HCT116 (cell line): Measurements from ENCODE around the gene SORCS2. TPM values are rescaled to one million over a fixed set of nuclear protein-coding genes. Genes with fewer than 3 reads are reported as not detected.

ENCODE experiments used
- ATAC-seq: fragments of 200-7000 bp; cut with Tn5 transposase; 2 replicates; pipeline ENCODE4 v1.9.1; 2020; ENCODE audit warnings: mild to moderate bottlenecking, moderate library complexity
- BruUV-seq: library from RNA; stranded (reverse); fragments of 400-500 nt; replicated peaks from 2 replicates; lab custom pipeline; 2021; lab: Mats Ljungman, UMichigan
- CTCF ChIA-PET: fragments of 300-600 bp; sonication (Branson Sonifier 250); formaldehyde crosslinking; loops from one replicate; lab custom pipeline; 2021; ENCODE audit warnings: antibody characterized with exemption; lab: Charles Lee
- POLR2A ChIA-PET: fragments of 300-600, 350-600 bp; sonication (Branson Sonifier 250); formaldehyde crosslinking; loops from one replicate; lab custom pipeline; 2021; ENCODE audit warnings: antibody characterized with exemption; lab: Charles Lee
- RAD21 ChIA-PET, 2 experiments: fragments of 300-600 bp; sonication (Branson Sonifier 250); formaldehyde crosslinking; loops; one replicate each; lab custom pipeline; 2023; ENCODE audit warnings: low total read pairs in 2 of 2; ENCODE audit not compliant: uncharacterized antibody in 2 of 2, unreplicated experiment in 2 of 2, low non-redundant PET in 1 of 2; lab: Charles Lee
- DNase-seq: peaks from one replicate; pipeline ENCODE4 v3.0.0-alpha.2; 2010; ENCODE audit warnings: low read depth, low spot score
- H2AFZ ChIP-seq: fragments of 200-600 bp; shearing (Covaris generic), sonication (generic); 2 replicates; pipeline ENCODE4 v1.6.1; 2017; ENCODE audit warnings: low read depth, mixed run types, mixed read lengths, antibody characterized with exemption, low read length; ENCODE audit not compliant: poor library complexity, severe bottlenecking
- H3K27ac ChIP-seq: 2 replicates; pipeline ENCODE4 v1.5.1; 2012; ENCODE audit warnings: low read depth, low read length
- H3K27me3 ChIP-seq: fragments of 200-600 bp; sonication (generic); 2 replicates; pipeline ENCODE4 v1.6.1; 2016; ENCODE audit warnings: mixed run types, low read length, mixed read lengths; ENCODE audit not compliant: insufficient read depth
- H3K36me3 ChIP-seq, 2 experiments: fragments of 200-500 bp in 1 of 2; fragments of 200-600 bp in 1 of 2; sonication (Bioruptor generic) in 1 of 2; sonication (generic) in 1 of 2; 2 replicates each; pipeline versions ENCODE4 v1.5.1 to v1.6.1; 2014 to 2016; ENCODE audit warnings: low read length in 2 of 2, inconsistent platforms in 1 of 2, mixed read lengths in 1 of 2, mixed run types in 1 of 2; ENCODE audit not compliant: insufficient read depth in 2 of 2, control insufficient read depth in 1 of 2
- H3K4me1 ChIP-seq, 2 experiments: fragments of 200-600 bp in 1 of 2; sonication (generic) in 1 of 2; 2 replicates each; pipeline versions ENCODE4 v1.5.1 to v1.6.1; 2012 to 2017; ENCODE audit warnings: low read length in 2 of 2, inconsistent platforms in 1 of 2, mild to moderate bottlenecking in 1 of 2, mixed read lengths in 1 of 2, mixed run types in 1 of 2, moderate library complexity in 1 of 2; ENCODE audit not compliant: insufficient read depth in 2 of 2, control insufficient read depth in 1 of 2
- H3K4me2 ChIP-seq: fragments of 200-600 bp; sonication (generic); 2 replicates; pipeline ENCODE4 v1.6.1; 2017; ENCODE audit warnings: mixed run types, low read length, mixed read lengths
- H3K4me3 ChIP-seq, 2 experiments: fragments of 200-600 bp in 1 of 2; sonication (generic) in 1 of 2; replicated peaks in 1 of 2; 2 replicates each; pipeline ENCODE4 v1.5.1; 2011 to 2016; ENCODE audit warnings: low read length in 2 of 2, control low read depth in 1 of 2, low read depth in 1 of 2, mild to moderate bottlenecking in 1 of 2, mixed read lengths in 1 of 2, mixed run types in 1 of 2
- H3K79me2 ChIP-seq: fragments of 200-600 bp; sonication (generic); 2 replicates; pipeline ENCODE4 v1.6.1; 2017; ENCODE audit warnings: mild to moderate bottlenecking, mixed run types, low read length, moderate library complexity, mixed read lengths; ENCODE audit not compliant: insufficient read depth
- H3K9ac ChIP-seq: fragments of 200-600 bp; sonication (generic); 2 replicates; pipeline ENCODE4 v1.6.1; 2016; ENCODE audit warnings: low read length, mixed read lengths
- H3K9me2 ChIP-seq: fragments of 200-600 bp; sonication (generic), shearing (Covaris generic); 2 replicates; pipeline ENCODE4 v1.6.1; 2017; ENCODE audit warnings: mixed run types, mild to moderate bottlenecking, moderate library complexity; ENCODE audit not compliant: insufficient read depth
- H3K9me3 ChIP-seq, 2 experiments: fragments of 200-500 bp in 1 of 2; fragments of 200-600 bp in 1 of 2; sonication (Bioruptor generic) in 1 of 2; sonication (generic) in 1 of 2; 2 replicates each; pipeline ENCODE4 v1.6.1; 2014 to 2017; ENCODE audit warnings: low read length in 2 of 2, mixed read lengths in 2 of 2, inconsistent platforms in 1 of 2, low read depth in 1 of 2, mild to moderate bottlenecking in 1 of 2, mixed run types in 1 of 2, moderate library complexity in 1 of 2; ENCODE audit not compliant: control insufficient read depth in 1 of 2, insufficient read depth in 1 of 2
- H4K20me1 ChIP-seq: fragments of 200-600 bp; sonication (generic), shearing (Covaris generic); 2 replicates; pipeline ENCODE4 v1.6.1; 2017; ENCODE audit warnings: mixed run types, mild to moderate bottlenecking, moderate library complexity; ENCODE audit not compliant: insufficient read depth
- CBX3 ChIP-seq: IDR thresholded peaks from 2 replicates; pipeline ENCODE4 v1.6.1; 2012; ENCODE audit warnings: low read depth
- CEBPB ChIP-seq: IDR thresholded peaks from 2 replicates; pipeline ENCODE4 v1.6.1; 2012; ENCODE audit warnings: low read depth
- EGR1 ChIP-seq: IDR thresholded peaks from 2 replicates; pipeline ENCODE4 v1.6.1; 2012; ENCODE audit warnings: low read depth
- ELF1 ChIP-seq: IDR thresholded peaks from 2 replicates; pipeline ENCODE4 v1.6.1; 2012; ENCODE audit warnings: low read depth, borderline replicate concordance
- EZH2 ChIP-seq: fragments of 200-600 bp; sonication (generic); IDR thresholded peaks from 2 replicates; pipeline ENCODE4 v1.6.1; 2017; ENCODE audit warnings: antibody characterized with exemption, mixed run types
- EZH2phosphoT487 ChIP-seq: fragments of 200-600 bp; IDR thresholded peaks from 2 replicates; pipeline ENCODE4 v1.6.1; 2018; ENCODE audit warnings: antibody characterized with exemption, borderline replicate concordance
- FOSL1 ChIP-seq: IDR thresholded peaks from 2 replicates; pipeline ENCODE4 v1.6.1; 2012; ENCODE audit warnings: low read depth
- JUND ChIP-seq: IDR thresholded peaks from 2 replicates; pipeline ENCODE4 v1.6.1; 2012
- POLR2A ChIP-seq: IDR thresholded peaks from 2 replicates; pipeline ENCODE4 v1.7.0; 2011; ENCODE audit warnings: borderline replicate concordance; ENCODE audit not compliant: insufficient read depth, insufficient read length; ENCODE audit errors: extremely low read depth
- POLR2AphosphoS5 ChIP-seq: IDR thresholded peaks from 2 replicates; pipeline ENCODE4 v1.6.1; 2011; ENCODE audit warnings: mild to moderate bottlenecking, low read depth, low read length, moderate library complexity
- SP1 ChIP-seq: IDR thresholded peaks from 2 replicates; pipeline ENCODE4 v1.6.1; 2012; ENCODE audit warnings: low read depth
- SRF ChIP-seq: IDR thresholded peaks from 2 replicates; pipeline ENCODE4 v1.6.1; 2012; ENCODE audit warnings: low read depth
- TCF7L2 ChIP-seq: IDR thresholded peaks from 2 replicates; pipeline ENCODE4 v1.7.0; 2011; ENCODE audit warnings: borderline replicate concordance, inconsistent platforms; ENCODE audit not compliant: insufficient read depth, insufficient read length; ENCODE audit errors: extremely low read depth
- YY1 ChIP-seq: IDR thresholded peaks from 2 replicates; pipeline ENCODE4 v1.6.1; 2011; ENCODE audit warnings: low read length, low read depth, moderate library complexity, mild to moderate bottlenecking; ENCODE audit not compliant: insufficient replicate concordance; ENCODE audit errors: extremely low read depth
- ZFX ChIP-seq: fragments of 450-650 bp; IDR thresholded peaks from 2 replicates; pipeline ENCODE4 v1.6.1; 2017
- intact Hi-C: fragments of 100-400 bp; cut with micrococcal nuclease; formaldehyde crosslinking; loops from 2 replicates; pipeline ENCODE4 v1.10.0; 2022
- total RNA-seq: library from RNA; stranded (reverse); gene quantifications from one replicate; pipeline ENCODE4 v1.2.1, GENCODE V29; 2021; ENCODE audit not compliant: unreplicated experiment
- TF ChIP-seq, protein P1 (sequence below): IDR thresholded peaks from 2 replicates; pipeline ENCODE4 v1.6.1; 2012
- TF ChIP-seq, protein P2 (sequence below): IDR thresholded peaks from 2 replicates; pipeline ENCODE4 v1.6.1; 2012
- TF ChIP-seq, protein P3 (sequence below), 3 experiments: fragments of 200-600 bp in 1 of 3; sonication (generic) in 1 of 3; IDR thresholded peaks in 2 of 3; conservative IDR thresholded peaks in 1 of 3; 2 replicates each; pipeline ENCODE4 v1.5.1; 2012 to 2017; ENCODE audit warnings: low read depth in 2 of 3, low read length in 2 of 3, antibody characterized with exemption in 1 of 3, borderline replicate concordance in 1 of 3, control low read depth in 1 of 3, mild to moderate bottlenecking in 1 of 3, mixed read lengths in 1 of 3, mixed run types in 1 of 3, moderate library complexity in 1 of 3; ENCODE audit not compliant: insufficient read depth in 1 of 3
- TF ChIP-seq, protein P4 (sequence below): IDR thresholded peaks from 2 replicates; pipeline ENCODE4 v1.6.1; 2012; ENCODE audit warnings: low read depth

SORCS2 gene
- total RNA-seq, 1 experiment from 2014 or later, result 0.37 TPM

DNA sequence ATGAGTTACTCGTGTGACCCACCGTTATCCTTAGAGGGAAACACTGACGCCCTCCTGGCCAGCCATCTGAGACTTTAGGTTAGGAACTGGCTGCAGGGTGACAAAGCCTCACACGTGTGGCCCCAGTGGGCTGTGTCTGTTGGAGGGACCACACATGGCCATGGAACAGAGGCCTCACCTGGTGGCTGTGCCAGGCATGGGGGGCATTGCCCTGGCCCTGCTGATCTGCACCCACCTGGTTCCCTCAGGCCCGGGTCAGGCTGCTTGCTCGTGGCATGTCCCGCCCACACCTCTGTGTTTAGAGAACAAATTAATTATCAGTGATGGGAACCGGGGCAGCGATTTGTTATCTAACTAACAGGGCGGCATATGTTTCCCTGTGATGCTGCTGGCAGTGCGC lies 343.3 kb downstream of the SORCS2 start:
- ChIA-PET RAD21 (no interaction called here), POLR2A (no interaction called here), CTCF (no interaction called here)
- no peak overlapping the region for H3K9ac ChIP-seq
- H3K9me2 ChIP-seq, result no peaks in the 10 kb centered on the region
- H3K4me1 ChIP-seq, result peaks cover 4 to 19% of the 10 kb centered on the region in 2 experiments
- intact Hi-C loops, result no loop called here
- DNase-seq (no peak), ATAC-seq (no peak)
- no peak overlapping the region for H3K27ac ChIP-seq
- H3K4me3 ChIP-seq, result no peak overlapping the region
- no peaks in the 10 kb centered on the region for H3K9me3 ChIP-seq
- BruUV-seq, result no TSS peak
- no peaks in the 10 kb centered on the region for H3K36me3 ChIP-seq
- H4K20me1 ChIP-seq, result no peaks in the 10 kb centered on the region
- no peak overlapping the region for H3K4me2 ChIP-seq
- H2AFZ ChIP-seq, result no peak overlapping the region
- no peaks in the 10 kb centered on the region for H3K27me3 ChIP-seq
- no peaks in the 10 kb centered on the region for H3K79me2 ChIP-seq
- TF ChIP-seq, protein P1, sequence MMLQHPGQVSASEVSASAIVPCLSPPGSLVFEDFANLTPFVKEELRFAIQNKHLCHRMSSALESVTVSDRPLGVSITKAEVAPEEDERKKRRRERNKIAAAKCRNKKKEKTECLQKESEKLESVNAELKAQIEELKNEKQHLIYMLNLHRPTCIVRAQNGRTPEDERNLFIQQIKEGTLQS, result no peak
- TF ChIP-seq ELF1 (no peak), FOSL1 (no peak), TCF7L2 (no peak), EZH2phosphoT487 (no peak), JUND (no peak), EZH2 (no peak), CEBPB (no peak), CBX3 (no peak), YY1 (no peak), SP1 (no peak), POLR2A (no peak), ZFX (no peak), SRF (no peak), EGR1 (no peak), POLR2AphosphoS5 (no peak)
- TF ChIP-seq, protein P2, sequence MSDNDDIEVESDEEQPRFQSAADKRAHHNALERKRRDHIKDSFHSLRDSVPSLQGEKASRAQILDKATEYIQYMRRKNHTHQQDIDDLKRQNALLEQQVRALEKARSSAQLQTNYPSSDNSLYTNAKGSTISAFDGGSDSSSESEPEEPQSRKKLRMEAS, result no peak
- TF ChIP-seq, protein P3, sequence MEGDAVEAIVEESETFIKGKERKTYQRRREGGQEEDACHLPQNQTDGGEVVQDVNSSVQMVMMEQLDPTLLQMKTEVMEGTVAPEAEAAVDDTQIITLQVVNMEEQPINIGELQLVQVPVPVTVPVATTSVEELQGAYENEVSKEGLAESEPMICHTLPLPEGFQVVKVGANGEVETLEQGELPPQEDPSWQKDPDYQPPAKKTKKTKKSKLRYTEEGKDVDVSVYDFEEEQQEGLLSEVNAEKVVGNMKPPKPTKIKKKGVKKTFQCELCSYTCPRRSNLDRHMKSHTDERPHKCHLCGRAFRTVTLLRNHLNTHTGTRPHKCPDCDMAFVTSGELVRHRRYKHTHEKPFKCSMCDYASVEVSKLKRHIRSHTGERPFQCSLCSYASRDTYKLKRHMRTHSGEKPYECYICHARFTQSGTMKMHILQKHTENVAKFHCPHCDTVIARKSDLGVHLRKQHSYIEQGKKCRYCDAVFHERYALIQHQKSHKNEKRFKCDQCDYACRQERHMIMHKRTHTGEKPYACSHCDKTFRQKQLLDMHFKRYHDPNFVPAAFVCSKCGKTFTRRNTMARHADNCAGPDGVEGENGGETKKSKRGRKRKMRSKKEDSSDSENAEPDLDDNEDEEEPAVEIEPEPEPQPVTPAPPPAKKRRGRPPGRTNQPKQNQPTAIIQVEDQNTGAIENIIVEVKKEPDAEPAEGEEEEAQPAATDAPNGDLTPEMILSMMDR (IDR thresholded peaks at IDR 0.05 in 2 of 3, conservative IDR thresholded peaks at IDR 0.05 in 1 of 3; ENCODE audit: borderline replicate concordance in 1 of 3, insufficient read depth in 1 of 3, low read depth in 2 of 3, low read length in 2 of 3), result no peak
- TF ChIP-seq, protein P4, sequence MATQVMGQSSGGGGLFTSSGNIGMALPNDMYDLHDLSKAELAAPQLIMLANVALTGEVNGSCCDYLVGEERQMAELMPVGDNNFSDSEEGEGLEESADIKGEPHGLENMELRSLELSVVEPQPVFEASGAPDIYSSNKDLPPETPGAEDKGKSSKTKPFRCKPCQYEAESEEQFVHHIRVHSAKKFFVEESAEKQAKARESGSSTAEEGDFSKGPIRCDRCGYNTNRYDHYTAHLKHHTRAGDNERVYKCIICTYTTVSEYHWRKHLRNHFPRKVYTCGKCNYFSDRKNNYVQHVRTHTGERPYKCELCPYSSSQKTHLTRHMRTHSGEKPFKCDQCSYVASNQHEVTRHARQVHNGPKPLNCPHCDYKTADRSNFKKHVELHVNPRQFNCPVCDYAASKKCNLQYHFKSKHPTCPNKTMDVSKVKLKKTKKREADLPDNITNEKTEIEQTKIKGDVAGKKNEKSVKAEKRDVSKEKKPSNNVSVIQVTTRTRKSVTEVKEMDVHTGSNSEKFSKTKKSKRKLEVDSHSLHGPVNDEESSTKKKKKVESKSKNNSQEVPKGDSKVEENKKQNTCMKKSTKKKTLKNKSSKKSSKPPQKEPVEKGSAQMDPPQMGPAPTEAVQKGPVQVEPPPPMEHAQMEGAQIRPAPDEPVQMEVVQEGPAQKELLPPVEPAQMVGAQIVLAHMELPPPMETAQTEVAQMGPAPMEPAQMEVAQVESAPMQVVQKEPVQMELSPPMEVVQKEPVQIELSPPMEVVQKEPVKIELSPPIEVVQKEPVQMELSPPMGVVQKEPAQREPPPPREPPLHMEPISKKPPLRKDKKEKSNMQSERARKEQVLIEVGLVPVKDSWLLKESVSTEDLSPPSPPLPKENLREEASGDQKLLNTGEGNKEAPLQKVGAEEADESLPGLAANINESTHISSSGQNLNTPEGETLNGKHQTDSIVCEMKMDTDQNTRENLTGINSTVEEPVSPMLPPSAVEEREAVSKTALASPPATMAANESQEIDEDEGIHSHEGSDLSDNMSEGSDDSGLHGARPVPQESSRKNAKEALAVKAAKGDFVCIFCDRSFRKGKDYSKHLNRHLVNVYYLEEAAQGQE, result no peak
- TF ChIP-seq, all 23 proteins: peak for 0
